Body of pancreas (tissue), 4 donors: ENCODE measurements around the gene RAC2. TPM values are rescaled to one million over a fixed set of nuclear protein-coding genes. Genes with fewer than 3 reads are reported as not detected.

Experiments
- ATAC-seq: fragments of 150-250 bp; one replicate; pipeline ENCODE4 v1.9.1; 2016
- DNase-seq, 4 donors: peaks; one replicate each; pipeline ENCODE4 v3.0.0-alpha.2; 2019
- H3K27ac ChIP-seq, 4 donors: fragments of 200-600 bp; sonication (generic); 1 replicate in 3 of 4; 2 replicates in 1 of 4; pipeline versions ENCODE4 v1.5.1 to v1.6.1; 2016 to 2019; ENCODE audit warnings: mild to moderate bottlenecking in 1 of 4, mixed read lengths in 1 of 4, moderate library complexity in 1 of 4
- H3K27me3 ChIP-seq, 2 donors: fragments of 200-600 bp; sonication (generic); one replicate each; pipeline ENCODE4 v1.6.0; 2016; ENCODE audit warnings: mild to moderate bottlenecking in 1 of 2
- H3K36me3 ChIP-seq, 2 donors: fragments of 200-600 bp; sonication (generic); replicated peaks in 1 of 2; 2 replicates each; pipeline ENCODE4 v1.5.1; 2016; ENCODE audit warnings: low read depth in 2 of 2; ENCODE audit not compliant: insufficient read depth in 1 of 2
- H3K4me1 ChIP-seq: fragments of 200-600 bp; sonication (generic); one replicate; pipeline ENCODE4 v1.6.0; 2016
- H3K4me3 ChIP-seq, 2 donors: fragments of 200-600 bp; sonication (generic); 1 replicate in 1 of 2; 2 replicates in 1 of 2; pipeline ENCODE4 v1.5.1; 2016 to 2019
- H3K9me3 ChIP-seq, 3 donors: fragments of 200-600 bp; sonication (generic); 1 replicate in 2 of 3; 2 replicates in 1 of 3; pipeline ENCODE4 v1.5.1; 2016
- POLR2A ChIP-seq, 3 donors: fragments of 450-650 bp; IDR thresholded peaks; one replicate each; pipeline ENCODE4 v1.6.1; 2016; ENCODE audit warnings: antibody characterized with exemption in 3 of 3, mild to moderate bottlenecking in 2 of 3
- WGBS, 2 donors: methylation state at CpG; one replicate each; pipeline ENCODE4 v1.1.5; 2017; 5-methylcytosine and 5-hydroxymethylcytosine counted together
- intact Hi-C: fragments of 100-400 bp; cut with DNase I; formaldehyde crosslinking; loops from one replicate; pipeline ENCODE4 v1.15.1; 2023
- total RNA-seq, 2 donors: library from RNA; depleted of rRNA; stranded (reverse); fragments of >200 nt; gene quantifications; one replicate each; pipeline ENCODE4 v1.1.0, GENCODE V29; 2016
- TF ChIP-seq, protein P1 (sequence below), 7 experiments: fragments of 450-650 bp in 4 of 7; fragments of 200-600 bp in 3 of 7; sonication (generic) in 3 of 7; IDR thresholded peaks; one replicate each; pipeline ENCODE4 v1.5.1; 2016 to 2019; ENCODE audit warnings: antibody characterized with exemption in 7 of 7

Gene RAC2
- total RNA-seq, 2 donors from 2014 or later: 4.3 to 4.9 TPM

DNA sequence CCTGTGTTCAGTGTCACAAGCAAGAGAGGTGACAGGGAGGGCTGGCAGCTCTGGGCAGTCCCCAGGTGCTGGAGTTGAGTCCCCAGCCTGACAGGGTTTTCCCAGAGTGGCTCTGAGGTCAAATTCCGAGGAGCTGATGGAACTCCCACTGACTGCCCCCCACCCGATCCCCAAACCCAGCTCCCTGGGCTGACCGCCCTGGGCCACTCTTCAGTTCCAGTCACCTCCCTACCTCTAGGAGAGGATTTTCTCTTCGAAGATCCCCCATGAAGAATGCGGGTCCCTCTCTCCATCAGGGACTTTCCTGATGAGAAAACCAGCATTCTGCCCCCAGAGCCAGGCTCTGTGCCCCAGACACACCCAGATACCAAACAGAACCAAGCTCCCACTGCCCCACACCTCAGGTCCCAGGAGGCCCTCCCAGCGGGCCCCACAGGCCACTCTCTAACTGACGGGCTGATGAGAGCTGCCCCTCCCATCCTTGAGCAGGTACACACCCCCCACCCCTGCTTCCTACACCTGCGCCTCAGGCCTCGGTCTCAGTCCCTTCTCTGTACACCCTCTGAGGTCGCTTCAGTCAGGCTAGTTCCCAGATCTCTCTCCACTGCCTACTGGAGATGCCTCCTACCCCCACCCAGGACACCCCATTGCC lies 12.1 kb upstream of the RAC2 start:
- TF ChIP-seq POLR2A (IDR thresholded peaks at IDR 0.05): no peak
- TF ChIP-seq, protein P1, sequence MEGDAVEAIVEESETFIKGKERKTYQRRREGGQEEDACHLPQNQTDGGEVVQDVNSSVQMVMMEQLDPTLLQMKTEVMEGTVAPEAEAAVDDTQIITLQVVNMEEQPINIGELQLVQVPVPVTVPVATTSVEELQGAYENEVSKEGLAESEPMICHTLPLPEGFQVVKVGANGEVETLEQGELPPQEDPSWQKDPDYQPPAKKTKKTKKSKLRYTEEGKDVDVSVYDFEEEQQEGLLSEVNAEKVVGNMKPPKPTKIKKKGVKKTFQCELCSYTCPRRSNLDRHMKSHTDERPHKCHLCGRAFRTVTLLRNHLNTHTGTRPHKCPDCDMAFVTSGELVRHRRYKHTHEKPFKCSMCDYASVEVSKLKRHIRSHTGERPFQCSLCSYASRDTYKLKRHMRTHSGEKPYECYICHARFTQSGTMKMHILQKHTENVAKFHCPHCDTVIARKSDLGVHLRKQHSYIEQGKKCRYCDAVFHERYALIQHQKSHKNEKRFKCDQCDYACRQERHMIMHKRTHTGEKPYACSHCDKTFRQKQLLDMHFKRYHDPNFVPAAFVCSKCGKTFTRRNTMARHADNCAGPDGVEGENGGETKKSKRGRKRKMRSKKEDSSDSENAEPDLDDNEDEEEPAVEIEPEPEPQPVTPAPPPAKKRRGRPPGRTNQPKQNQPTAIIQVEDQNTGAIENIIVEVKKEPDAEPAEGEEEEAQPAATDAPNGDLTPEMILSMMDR (IDR thresholded peaks at IDR 0.05): no peak
- Histone ChIP-seq H3K4me3 (no peak overlapping the region), H3K27ac (no peak overlapping the region), H3K27me3 (no peaks in the 10 kb centered on the region), H3K36me3 (no peaks in the 10 kb centered on the region), H3K4me1 (peaks cover 4% of the 10 kb centered on the region), H3K9me3 (no peaks in the 10 kb centered on the region)
- no peak for DNase-seq
- intact Hi-C loops: no loop called here
- WGBS, 2 donors: 48 to 59% methylated on average over 10 of the region's 10 CpGs
- ATAC-seq: no peak

DNA sequence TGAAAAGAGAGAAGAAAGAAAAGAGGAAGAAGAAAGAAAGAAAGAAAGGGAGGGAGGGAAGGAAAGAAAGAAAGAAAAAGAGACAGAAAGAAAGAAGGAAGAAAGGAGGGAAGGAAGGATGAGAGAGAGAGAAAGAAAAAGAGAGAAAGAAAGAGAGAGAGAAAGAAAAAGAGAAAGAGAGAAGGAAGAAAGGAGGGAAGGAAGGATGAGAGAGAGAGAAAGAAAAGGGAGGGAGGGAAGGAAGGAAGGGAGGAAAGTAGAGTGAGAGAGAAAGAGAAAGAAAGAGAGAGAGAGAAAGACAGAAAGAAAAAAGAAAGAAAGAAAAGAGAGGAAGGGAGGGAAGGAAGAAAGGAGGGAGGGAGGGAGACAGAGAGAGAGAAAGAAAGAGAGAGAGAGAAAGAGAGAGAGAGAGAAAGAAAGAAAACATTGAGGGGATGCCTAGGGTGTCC lies 11.5 kb upstream of the RAC2 start:
- H3K27ac ChIP-seq: no peak overlapping the region
- intact Hi-C loops: no loop called here
- no peak for TF ChIP-seq POLR2A (IDR thresholded peaks at IDR 0.05)
- TF ChIP-seq, protein P1 (IDR thresholded peaks at IDR 0.05): no peak
- ATAC-seq (no peak), DNase-seq (no peak)
- no peaks in the 10 kb centered on the region for H3K27me3 ChIP-seq
- no peaks in the 10 kb centered on the region for H3K9me3 ChIP-seq
- no peaks in the 10 kb centered on the region for H3K36me3 ChIP-seq
- H3K4me1 ChIP-seq: peaks cover 4% of the 10 kb centered on the region
- H3K4me3 ChIP-seq: no peak overlapping the region

DNA sequence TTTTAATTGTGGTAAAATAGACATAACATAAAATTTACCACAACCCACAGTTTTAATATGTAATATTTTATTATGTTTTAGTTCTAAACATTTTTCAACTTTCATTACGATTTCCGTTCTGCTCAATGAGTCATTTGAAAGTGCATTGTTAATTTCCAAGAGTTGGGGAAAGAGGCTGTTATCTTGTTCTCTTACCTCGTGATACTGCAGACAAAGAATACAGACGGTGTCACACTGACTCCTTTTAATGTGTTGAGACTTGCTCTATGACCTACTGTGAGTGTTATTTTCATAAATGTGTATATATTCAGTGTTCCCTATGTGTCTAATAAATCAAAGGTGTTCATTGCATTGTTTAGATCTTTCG lies 10.8 kb upstream of the RAC2 start:
- Histone ChIP-seq H3K9me3 (no peaks in the 10 kb centered on the region), H3K4me3 (no peak overlapping the region), H3K27ac (no peak overlapping the region), H3K27me3 (no peaks in the 10 kb centered on the region), H3K4me1 (peaks cover 4% of the 10 kb centered on the region), H3K36me3 (no peaks in the 10 kb centered on the region)
- DNase-seq: no peak
- intact Hi-C loops: no loop called here
- no peak for ATAC-seq
- TF ChIP-seq, protein P1 (IDR thresholded peaks at IDR 0.05): no peak
- no peak for TF ChIP-seq POLR2A (IDR thresholded peaks at IDR 0.05)
- WGBS, 2 donors: 46 to 60% methylated on average over 5 of the region's 5 CpGs

DNA sequence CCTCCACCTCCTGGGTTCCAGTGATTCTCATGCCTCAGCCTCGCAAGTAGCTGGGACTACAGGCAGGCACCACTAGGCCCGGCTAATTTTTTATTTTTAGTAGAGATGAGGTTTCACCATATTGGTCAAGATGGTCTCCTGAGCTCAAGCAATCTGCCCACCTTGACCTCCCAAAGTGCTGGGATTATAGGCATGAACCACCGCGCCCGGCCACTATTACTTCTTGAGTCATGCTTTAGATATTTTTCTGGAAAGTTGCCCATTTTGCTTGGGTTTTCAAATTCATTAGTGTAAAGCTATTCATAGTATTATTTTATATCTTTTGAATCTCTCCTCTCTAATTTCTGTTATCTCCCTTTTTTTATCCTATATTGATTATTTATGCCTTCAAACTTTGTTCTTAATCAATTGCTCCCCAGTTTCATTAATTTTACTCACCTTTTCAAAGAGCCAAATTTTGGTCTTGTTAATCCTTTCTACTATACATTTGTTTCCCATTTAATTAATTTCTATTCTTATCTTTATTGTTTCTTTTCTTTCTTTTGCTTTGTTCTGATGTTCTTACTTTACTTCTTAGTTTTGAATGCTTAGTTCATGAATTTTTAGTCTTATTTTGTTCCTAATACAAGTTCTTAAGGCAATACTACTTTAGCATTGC lies 10.3 kb upstream of the RAC2 start:
- intact Hi-C loops: no loop called here
- H3K4me3 ChIP-seq: no peak overlapping the region
- TF ChIP-seq, protein P1 (IDR thresholded peaks at IDR 0.05): no peak
- no peak for TF ChIP-seq POLR2A (IDR thresholded peaks at IDR 0.05)

More for the DNA sequence above, 10.3 kb upstream of the RAC2 start:
- Histone ChIP-seq H3K27me3 (no peaks in the 10 kb centered on the region), H3K36me3 (no peaks in the 10 kb centered on the region), H3K4me1 (peaks cover 1% of the 10 kb centered on the region), H3K27ac (no peak overlapping the region), H3K9me3 (no peaks in the 10 kb centered on the region)
- 58 to 88% methylated on average over 4 to 5 of the region's 5 CpGs for WGBS, 2 donors
- ATAC-seq: no peak
- DNase-seq: no peak
